Stimulated activated CD8-positive, alpha-beta memory T cell treated with anti-CD3 and anti-CD28 coated beads, Interleukin-4, amount 100 ng/mL, for 1 hour (primary cell): ENCODE data around the gene EFCAB5.
"Not testable (repeated sequence)": the region's sequence is repeated elsewhere in the genome, so short reads cannot be mapped to it uniquely, and the experiment has no call there.

Experiments
- DNase-seq, 2 donors: peaks; one replicate each; pipeline ENCODE4 v3.0.0-alpha.2; 2020; ENCODE audit warnings: low read depth in 2 of 2, low spot score in 1 of 2

Gene EFCAB5

GRCh38 chr17:30092886-30093285, 151.5 kb downstream of the EFCAB5 start:
- DNase-seq = no peak

GRCh38 chr17:30093463-30094147, 152.2 kb downstream of the EFCAB5 start:
- DNase-seq = no peak

GRCh38 chr17:30095507-30096244, 154.2 kb downstream of the EFCAB5 start:
- DNase-seq = no peak

DNA sequence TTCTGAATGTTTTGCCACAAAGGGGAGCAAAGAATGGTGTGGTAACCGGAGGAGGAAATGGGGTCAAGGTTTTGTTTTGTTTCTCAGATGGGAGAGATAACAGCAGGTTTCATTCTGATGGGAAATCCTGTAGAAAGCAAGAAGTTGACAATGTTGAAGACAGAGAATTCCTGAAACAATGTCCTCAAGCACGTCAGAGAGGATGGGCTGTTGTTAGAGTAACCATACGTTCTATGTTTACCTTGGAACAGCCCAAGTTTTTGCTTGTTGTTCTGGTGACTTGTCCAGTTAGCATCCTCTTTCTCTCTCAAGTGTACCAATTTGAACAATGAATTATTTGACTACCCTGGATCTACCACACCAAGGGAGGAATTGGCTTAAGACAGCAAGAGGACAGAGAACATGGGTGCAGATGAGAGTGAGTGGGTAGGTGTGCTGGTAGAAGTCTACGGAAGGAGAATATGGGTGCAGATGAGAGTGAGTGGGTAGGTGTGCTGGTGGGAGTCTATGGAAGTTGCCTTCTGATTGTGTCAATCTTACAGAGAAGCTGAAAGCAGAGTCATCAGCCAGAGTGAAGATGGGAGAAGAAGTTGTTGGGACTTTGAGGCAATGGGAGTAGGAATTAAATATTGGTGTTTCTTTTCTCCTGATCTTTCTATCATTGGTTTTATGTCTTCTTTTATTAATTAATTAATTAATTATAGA, 160.4 kb downstream of the EFCAB5 start:
- DNase-seq = no peak

GRCh38 chr17:30103921-30104320, 162.5 kb downstream of the EFCAB5 start:
- DNase-seq = no peak

DNA sequence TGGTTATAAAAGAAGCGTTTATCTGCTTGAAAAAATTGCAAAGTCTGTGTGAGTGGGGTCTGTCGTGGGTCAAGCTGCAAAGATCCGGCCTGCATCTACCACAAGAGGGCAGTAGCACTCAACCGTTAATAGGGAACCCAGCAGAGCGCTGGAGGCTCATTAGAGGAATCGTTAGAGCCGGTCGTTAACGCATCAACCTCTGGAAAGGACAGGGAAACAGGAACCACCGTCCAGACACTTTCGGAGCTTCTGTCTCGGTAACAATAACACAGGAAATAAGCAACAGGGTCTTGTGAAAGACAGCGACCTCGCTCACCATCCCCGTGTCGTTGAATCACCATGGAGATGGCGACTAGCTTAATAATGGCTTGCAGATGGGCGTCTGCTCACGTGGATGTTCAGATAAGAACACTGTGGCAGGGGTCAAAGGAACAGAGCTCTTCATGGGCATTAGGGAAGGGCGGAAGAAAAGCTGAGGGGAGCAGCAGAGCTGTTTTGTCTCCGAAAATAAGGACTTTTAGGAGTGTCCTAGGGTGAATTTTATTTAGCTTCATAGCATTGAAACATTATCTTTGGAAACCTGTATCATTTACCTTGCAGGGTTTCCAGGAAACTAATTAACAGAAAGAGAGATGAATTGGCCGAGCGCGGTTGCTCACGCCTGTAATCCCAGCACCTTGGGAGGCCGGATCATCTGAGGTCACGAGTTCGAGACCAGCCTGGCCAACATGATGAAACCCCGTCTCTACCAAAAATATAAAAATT, 163.3 kb downstream of the EFCAB5 start:
- DNase-seq = peak; percentile 42 to 43

DNA sequence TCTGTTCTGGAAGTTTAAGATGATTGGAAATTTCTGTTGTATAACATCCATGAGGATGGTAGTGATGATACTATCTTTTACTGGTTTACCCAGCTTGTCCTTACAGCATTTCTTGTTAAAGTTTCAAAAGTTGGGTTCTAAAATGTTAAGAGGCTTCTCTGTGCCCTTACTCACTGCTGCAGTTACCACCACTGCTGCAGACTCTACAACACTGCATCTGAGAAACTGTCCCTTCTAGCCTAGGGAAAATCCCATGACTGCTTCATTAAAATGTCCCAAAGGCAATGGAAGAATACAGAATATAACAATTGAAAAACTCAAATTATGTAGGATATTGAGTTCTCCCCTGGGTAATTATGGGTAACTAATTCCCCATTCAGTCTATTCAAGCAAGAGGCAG, 171.4 kb downstream of the EFCAB5 start:
- no peak for DNase-seq

GRCh38 chr17:30113213-30113612, 171.8 kb downstream of the EFCAB5 start:
- no peak for DNase-seq

- DNase-seq = no peak
Measured at GRCh38 chr17:30116345-30116660, 174.9 kb downstream of the EFCAB5 start.

DNA sequence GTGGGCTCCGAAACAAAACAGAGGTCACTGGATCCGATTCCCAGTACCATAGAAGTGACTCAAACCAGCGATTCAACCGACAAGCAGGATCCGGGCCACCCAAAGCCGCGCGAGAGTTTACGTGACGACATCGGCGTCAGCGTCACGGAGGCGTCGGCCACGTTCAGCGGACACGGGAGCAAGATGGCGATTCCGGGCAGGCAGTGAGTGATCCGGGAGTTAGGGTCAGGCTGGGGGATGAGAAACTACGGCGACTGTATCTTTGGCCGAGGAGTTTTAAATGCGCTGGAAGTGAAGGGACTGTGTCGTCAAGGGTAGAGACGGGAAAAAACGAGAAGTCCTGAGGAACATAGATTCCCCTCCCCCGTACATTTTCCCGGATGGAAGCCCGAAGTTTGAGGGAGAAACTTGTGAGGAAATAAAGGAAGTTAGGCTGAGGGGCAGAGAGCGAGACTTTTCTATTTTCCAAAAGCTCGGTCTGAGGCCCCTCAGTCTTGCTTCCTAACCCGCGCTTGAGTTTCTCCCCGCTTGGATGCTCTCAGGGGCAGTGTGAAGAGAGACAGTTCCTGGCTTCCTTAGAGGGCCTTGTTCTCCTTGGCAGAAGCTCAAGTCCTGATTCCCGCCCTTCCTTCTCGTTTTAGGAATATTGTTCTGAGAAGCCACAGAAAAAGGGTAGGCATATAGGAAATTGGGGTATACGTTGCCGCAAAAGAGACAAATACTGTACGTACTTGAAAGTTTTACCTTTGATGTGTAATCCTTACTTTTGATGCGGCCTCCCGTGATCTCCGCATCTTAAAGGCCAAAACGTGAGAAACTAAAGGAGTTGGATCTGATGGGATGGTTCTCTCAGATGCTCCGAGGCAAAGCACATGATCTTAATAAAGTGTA, 175.5 kb downstream of the EFCAB5 start, which contains the start of gene NSRP1:
Gene NSRP1, plus strand, starts transcription at position 156 of the 891 bp plus-strand sequence. Its CDS starts 28 bp downstream, at position 184.
- peak; percentile 83 to 85 for DNase-seq

DNA sequence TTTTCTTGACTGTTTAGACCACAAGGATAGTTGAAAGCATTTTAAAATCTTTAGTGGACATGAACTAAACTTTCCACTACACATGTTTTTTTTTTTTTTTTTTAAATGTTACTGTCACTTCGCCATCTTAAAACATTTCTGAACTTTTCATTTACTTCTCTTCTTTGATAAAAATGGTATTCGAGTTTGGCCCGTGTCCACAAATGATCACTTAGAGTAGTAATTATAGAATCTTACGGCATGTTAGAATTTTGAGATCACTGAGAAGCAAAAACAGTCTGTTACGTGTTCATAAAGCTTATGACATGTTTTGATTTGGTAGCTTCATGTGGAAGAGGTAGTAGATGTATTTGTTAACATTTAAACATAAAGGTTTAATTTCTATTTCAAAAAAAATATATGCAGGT, 176.2 kb downstream of the EFCAB5 start:
- DNase-seq = no peak

DNA sequence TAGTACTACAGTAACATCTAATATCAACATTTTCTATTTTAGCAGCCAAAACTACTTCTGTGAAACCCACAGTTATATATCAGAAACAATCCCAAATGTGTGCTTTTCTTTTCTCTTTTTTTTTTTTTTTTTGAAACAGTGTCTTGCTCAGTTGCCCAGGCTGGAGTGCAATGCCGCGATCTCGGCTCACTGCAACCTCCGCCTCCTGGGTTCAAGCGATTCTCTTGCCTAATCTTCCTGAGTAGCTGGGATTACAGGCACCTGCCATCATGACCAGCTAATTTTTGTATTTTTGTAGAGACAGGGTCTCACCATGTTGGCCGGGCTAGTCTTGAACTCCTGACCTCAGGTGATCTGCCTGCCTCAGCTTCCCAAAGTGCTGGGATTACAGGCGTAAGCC, 177.2 kb downstream of the EFCAB5 start:
- DNase-seq = not testable (repeated sequence)

GRCh38 chr17:30124273-30124796, 182.9 kb downstream of the EFCAB5 start:
- no peak for DNase-seq

DNA sequence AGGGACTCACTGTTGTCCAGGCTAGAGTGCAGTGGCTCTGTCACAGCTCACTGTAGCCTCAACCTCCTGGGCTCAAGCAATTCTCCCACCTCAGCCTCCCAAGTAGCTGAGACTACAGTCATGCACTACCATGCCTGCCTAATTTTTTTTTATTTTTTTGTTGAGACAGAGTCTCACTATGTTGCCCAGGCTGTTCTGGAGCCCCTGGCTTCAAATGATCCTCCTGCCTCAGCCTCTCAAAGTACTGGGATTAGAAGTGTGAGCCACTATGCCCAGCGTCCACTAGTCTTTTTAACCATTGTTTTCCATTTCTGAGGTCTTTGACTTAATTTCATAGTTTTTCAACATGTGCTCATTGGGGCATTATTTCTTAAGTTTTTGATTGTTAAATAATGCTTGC, 188.7 kb downstream of the EFCAB5 start:
- DNase-seq = no peak

GRCh38 chr17:30132615-30133014, 191.2 kb downstream of the EFCAB5 start:
- no peak for DNase-seq

GRCh38 chr17:30133197-30133596, 191.8 kb downstream of the EFCAB5 start:
- no peak for DNase-seq

- no peak for DNase-seq
Measured at GRCh38 chr17:30134551-30134950, 193.1 kb downstream of the EFCAB5 start.

DNA sequence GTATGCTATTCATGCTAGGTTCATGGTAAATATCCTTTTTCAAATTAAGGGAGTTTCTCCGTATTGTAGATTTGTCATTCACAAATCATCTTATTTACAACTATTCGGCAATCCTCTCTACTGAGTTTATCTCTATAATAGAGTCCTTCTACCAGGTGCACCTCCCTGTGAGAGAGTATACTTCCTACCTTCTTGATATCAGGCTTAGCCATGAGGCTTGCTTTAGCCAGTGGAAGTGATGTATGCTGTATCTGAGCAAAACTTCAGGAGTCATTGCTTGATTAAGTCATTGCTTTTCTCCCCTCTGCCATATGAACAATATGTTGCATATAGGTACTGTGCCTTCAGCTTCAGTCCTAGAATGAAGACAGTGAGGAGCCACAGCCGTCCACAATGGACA, 195.7 kb downstream of the EFCAB5 start:
- no peak for DNase-seq

- not testable (repeated sequence) for DNase-seq
Measured at GRCh38 chr17:30147860-30148259, 206.4 kb downstream of the EFCAB5 start.

DNA sequence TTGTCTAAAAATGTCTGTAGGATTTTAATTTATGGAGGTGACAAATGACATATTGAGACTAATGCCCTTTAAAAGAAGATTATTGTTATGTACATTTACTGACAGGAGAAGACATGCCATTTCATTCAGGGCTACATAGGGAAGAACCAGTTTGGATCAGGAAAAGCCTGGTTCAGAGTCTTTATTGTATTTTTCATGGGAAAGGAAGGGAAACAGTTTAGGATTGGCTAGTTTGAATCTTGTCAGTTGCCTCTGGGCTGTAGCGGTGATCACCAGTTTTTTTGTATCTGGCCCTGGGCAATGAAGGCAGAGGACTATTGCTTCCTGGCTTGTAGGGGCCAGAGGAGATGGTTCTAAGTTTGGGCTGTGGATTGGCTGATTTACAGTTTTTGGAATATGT, 206.9 kb downstream of the EFCAB5 start:
- DNase-seq = no peak
